ENCODE measurements around the gene VIPR2. TPM values are rescaled to one million over a fixed set of nuclear protein-coding genes. Genes with fewer than 3 reads are reported as not detected.

The VIPR2 gene
- total and polyA plus RNA-seq, 2 of the 13 experiments (the other 11 are each of a cell fraction or from before 2014, with no cell fraction given), result not detected

GRCh38 chr7:159121068-159121467 lies 23.6 kb downstream of the VIPR2 start:
- no peak overlapping the region for H3K4me3 ChIP-seq (replicated peaks in 1 of 3; ENCODE audit: insufficient read depth in 1 of 3, low read depth in 2 of 3, low read length in 3 of 3)
- no peak overlapping the region for H3K4me2 ChIP-seq (ENCODE audit: low read depth, low read length)
- TF ChIP-seq ZKSCAN5 (CRISPR knock-in tag; IDR thresholded peaks at IDR 0.05), result no peak
- TF ChIP-seq HES4 (CRISPR knock-in tag; IDR thresholded peaks at IDR 0.05; ENCODE audit: borderline replicate concordance), result no peak
- TF ChIP-seq ZNF776 (CRISPR knock-in tag; IDR thresholded peaks at IDR 0.05), result no peak
- no peak for TF ChIP-seq IRX3 (CRISPR knock-in tag; IDR thresholded peaks at IDR 0.05; ENCODE audit: borderline replicate concordance, low read depth)
- no peak for TF ChIP-seq ZNF543 (CRISPR knock-in tag; IDR thresholded peaks at IDR 0.05)
- TF ChIP-seq PCBP2 (optimal IDR thresholded peaks at IDR 0.05; ENCODE audit: low read depth, low read length, poor library complexity, severe bottlenecking), result no peak
- no peak for TF ChIP-seq HMG20A (CRISPR knock-in tag; IDR thresholded peaks at IDR 0.05; ENCODE audit: borderline replicate concordance)
- TF ChIP-seq ZNF124 (CRISPR knock-in tag; IDR thresholded peaks at IDR 0.05), result no peak
- no peak for TF ChIP-seq ZNF75D (CRISPR knock-in tag; IDR thresholded peaks at IDR 0.05; ENCODE audit: borderline replicate concordance)
- TF ChIP-seq CENPT (CRISPR knock-in tag; IDR thresholded peaks at IDR 0.05; ENCODE audit: low read depth), result no peak
- TF ChIP-seq ZNF780A (CRISPR knock-in tag; IDR thresholded peaks at IDR 0.05), result no peak
- no peak for TF ChIP-seq ZBTB7A (CRISPR knock-in tag; IDR thresholded peaks at IDR 0.05)
- BruUV-seq (replicated peaks), result no TSS peak
- H2AFZ ChIP-seq (ENCODE audit: low read length), result no peak overlapping the region
- DNase-seq (ENCODE audit: low spot score), result no peak
- H3K9me3 ChIP-seq (ENCODE audit: low read length), result no peaks in the 10 kb centered on the region
- H4K20me1 ChIP-seq (ENCODE audit: insufficient read depth, low read length), result no peaks in the 10 kb centered on the region
- 2% methylated on average over 9 of the region's 9 CpGs for WGBS (ENCODE audit: low lambda C conversion rate)
- ChIA-PET CTCF (ENCODE audit: low intra/inter-chr PET ratio, low total read pairs) (no interaction called here), POLR2A (no interaction called here)
- peaks cover 8% of the 10 kb centered on the region for H3K4me1 ChIP-seq (ENCODE audit: insufficient read depth, low read length)
- H3K79me2 ChIP-seq (ENCODE audit: insufficient read depth, low read length), result no peaks in the 10 kb centered on the region
- in situ Hi-C loops (cut with HindIII; ENCODE audit: extremely low pct_ligation_motif_present, low pct_unique_long_range_greater_than_20kb), result no loop called here
- H3K27ac ChIP-seq (ENCODE audit: extremely low read length, insufficient read depth, low read length), result no peak overlapping the region
- H3K36me3 ChIP-seq (replicated peaks in 1 of 2; ENCODE audit: control insufficient read depth in 1 of 2, insufficient read depth in 2 of 2, low read length in 2 of 2), result no peaks in the 10 kb centered on the region
- no peak for FAIRE-seq
- no peak overlapping the region for H3K9ac ChIP-seq (ENCODE audit: insufficient read depth, low read depth, low read length)
- intact Hi-C loops (cut with micrococcal nuclease; ENCODE audit: unreplicated experiment), result no loop called here
- peaks cover 3 to 66% of the 10 kb centered on the region in 2 experiments; a peak in 3 of 5 replicates for H3K27me3 ChIP-seq (ENCODE audit: control insufficient read depth in 1 of 2, insufficient read depth in 2 of 2, low read length in 2 of 2)
- no peak for ATAC-seq
